H1 (cell line): Measurements from ENCODE around the gene ITGA8. TPM values are rescaled to one million over a fixed set of nuclear protein-coding genes. Genes with fewer than 3 reads are reported as not detected.

Experiments used
- ATF3 ChIP-seq: IDR thresholded peaks from 2 replicates; pipeline ENCODE4 v1.6.1; 2011; ENCODE audit warnings: low read depth, mild to moderate bottlenecking, low read length; ENCODE audit not compliant: insufficient read depth
- BACH1 ChIP-seq: IDR thresholded peaks from 2 replicates; pipeline ENCODE4 v1.6.1; 2012; ENCODE audit warnings: low read length, improper control_type of control experiment
- CREB1 ChIP-seq: IDR thresholded peaks from 2 replicates; pipeline ENCODE4 v1.6.1; 2012; ENCODE audit warnings: inconsistent platforms
- E2F6 ChIP-seq: IDR thresholded peaks from 2 replicates; pipeline ENCODE4 v1.6.1; 2012; ENCODE audit warnings: inconsistent platforms
- FOSL1 ChIP-seq: IDR thresholded peaks from 2 replicates; pipeline ENCODE4 v1.6.1; 2011; ENCODE audit warnings: mild to moderate bottlenecking, low read depth, low read length, moderate library complexity; ENCODE audit not compliant: insufficient read depth
- polyA plus RNA-seq, 7 experiments: library from polyadenylated mRNA; depleted of rRNA in 3 of 7; stranded (reverse) in 5 of 7; unstranded in 2 of 7; fragments of >200 nt in 5 of 7; fragments of 200-250 nt in 2 of 7; gene quantifications; 1 replicate in 5 of 7; 2 replicates in 1 of 7; 4 replicates in 1 of 7; pipeline versions ENCODE4 v1.2.1 to v1.2.3, GENCODE V29; 2011 to 2013; ENCODE audit warnings: missing spikeins in 2 of 7, mixed read lengths in 2 of 7
- total RNA-seq: library from RNA; stranded (reverse); fragmentation: NEBNext Ultra II Directional; extraction: Animal tissue kit (Norgen Biotek cat#: 25700); gene quantifications from 2 replicates; pipeline ENCODE4 v1.2.1, GENCODE V29; 2021

Gene ITGA8
- total and polyA plus RNA-seq, 2 of the 8 experiments (the other 6 are each of a cell fraction or from before 2014, with no cell fraction given) = not detected

GRCh38 chr10:15658069-15658702 is 61.5 kb downstream of the ITGA8 start (continued):
- TF ChIP-seq ATF3 = no peak
- TF ChIP-seq BACH1 = no peak
- TF ChIP-seq E2F6 = no peak
- no peak for TF ChIP-seq CREB1
- TF ChIP-seq FOSL1 = no peak
